Natural killer cell (primary cell): ENCODE measurements around the gene PARVG. TPM values are rescaled to one million over a fixed set of nuclear protein-coding genes. Genes with fewer than 3 reads are reported as not detected.
A peak's percentile ranks its signal among the peaks of the same experiment; 100 is the strongest.

ENCODE experiments used
- ATAC-seq, 3 donors: fragments of 150-1000 bp in 2 of 3; fragments of 200-7000 bp in 1 of 3; cut with Tn5 transposase; 1 replicate in 1 of 3; 2 replicates in 2 of 3; pipeline ENCODE4 v1.10.0; 2021; ENCODE audit warnings: mild to moderate bottlenecking in 2 of 3, moderate library complexity in 2 of 3
- DNase-seq, 2 donors: peaks; one replicate each; pipeline versions ENCODE4 v3.0.0 to v3.0.0-alpha.2; 2013 to 2021; ENCODE audit warnings: mixed read lengths in 1 of 2
- H3K27ac ChIP-seq: one replicate; pipeline ENCODE4 v1.5.1; 2013; ENCODE audit warnings: mild to moderate bottlenecking, low read length
- H3K27me3 ChIP-seq: one replicate; pipeline ENCODE4 v1.6.1; 2013; ENCODE audit warnings: low read length; ENCODE audit not compliant: control insufficient read depth, insufficient read depth
- H3K36me3 ChIP-seq: one replicate; pipeline ENCODE4 v1.6.1; 2013; ENCODE audit warnings: low read length; ENCODE audit not compliant: control insufficient read depth, insufficient read depth
- H3K4me1 ChIP-seq: one replicate; pipeline ENCODE4 v1.6.1; 2013; ENCODE audit warnings: low read length; ENCODE audit not compliant: control insufficient read depth, insufficient read depth
- H3K4me3 ChIP-seq: one replicate; pipeline ENCODE4 v1.5.1; 2013; ENCODE audit warnings: low read length
- H3K9me3 ChIP-seq: one replicate; pipeline ENCODE4 v1.6.1; 2013; ENCODE audit warnings: low read length; ENCODE audit not compliant: control insufficient read depth, insufficient read depth
- H3K27ac Mint-ChIP-seq, 2 donors: one replicate each; pipeline ENCODE4 v1.8.0; 2022; ENCODE audit warnings: mild to moderate bottlenecking in 2 of 2, mixed read lengths in 2 of 2, moderate library complexity in 1 of 2
- H3K27me3 Mint-ChIP-seq, 2 donors: one replicate each; pipeline ENCODE4 v1.8.0; 2022; ENCODE audit warnings: low read depth in 2 of 2, mixed read lengths in 2 of 2
- H3K36me3 Mint-ChIP-seq: one replicate; pipeline ENCODE4 v1.8.0; 2022; ENCODE audit warnings: mixed read lengths
- H3K4me1 Mint-ChIP-seq, 2 donors: one replicate each; pipeline ENCODE4 v1.8.0; 2022; ENCODE audit warnings: mixed read lengths in 2 of 2
- H3K4me3 Mint-ChIP-seq: one replicate; pipeline ENCODE4 v1.8.0; 2022; ENCODE audit warnings: mild to moderate bottlenecking, moderate library complexity, mixed read lengths
- H3K9me3 Mint-ChIP-seq, 2 donors: one replicate each; pipeline ENCODE4 v1.8.0; 2022; ENCODE audit warnings: mixed read lengths in 2 of 2
- CTCF ChIP-seq: fragments of 200-600 bp; IDR thresholded peaks from one replicate; pipeline ENCODE4 v1.8.0; 2022; ENCODE audit warnings: antibody characterized with exemption
- WGBS: methylation state at CpG from one replicate; pipeline ENCODE4 v1.1.7; 2013; ENCODE audit warnings: missing lambda C conversion rate; ENCODE audit not compliant: insufficient coverage; 5-methylcytosine and 5-hydroxymethylcytosine counted together
- intact Hi-C: fragments of 100-400 bp; cut with micrococcal nuclease; formaldehyde crosslinking; loops from one replicate; pipeline ENCODE4 v1.14.2; 2022
- total RNA-seq, 4 donors: library from RNA; stranded (reverse); fragments of 120-200 nt in 1 of 4; gene quantifications; one replicate each; pipeline versions ENCODE4 v1.2.3 to v1.2.4, GENCODE V29; 2013 to 2022

The PARVG gene
- total RNA-seq, 3 donors from 2014 or later (not counting 1 experiment from before 2014, with no cell fraction given), result 130 to 146 (median 131) TPM

GRCh38 chr22:44194569-44194968 lies 13.8 kb downstream of the PARVG start:
- Mint-ChIP-seq H3K4me3 (no peak overlapping the region), H3K4me1 (peaks cover 28 to 51% of the 10 kb centered on the region in 2 donors), H3K27ac (peak overlapping the region in 1 of 2 donors; percentile 23), H3K9me3 (no peaks in the 10 kb centered on the region), H3K36me3 (peaks cover 13% of the 10 kb centered on the region), H3K27me3 (no peaks in the 10 kb centered on the region)
- Histone ChIP-seq H3K9me3 (no peaks in the 10 kb centered on the region), H3K4me1 (peaks cover 35% of the 10 kb centered on the region), H3K27me3 (no peaks in the 10 kb centered on the region), H3K4me3 (no peak overlapping the region), H3K36me3 (peaks cover 27% of the 10 kb centered on the region), H3K27ac (no peak overlapping the region)
- DNase-seq (no peak), ATAC-seq (no peak)
- WGBS, result 94% methylated on average over 2 of the region's 2 CpGs
- no peak for TF ChIP-seq CTCF
- intact Hi-C loops, result no loop called here

GRCh38 chr22:44195189-44195871 lies 14.6 kb downstream of the PARVG start:
- Mint-ChIP-seq H3K9me3 (no peaks in the 10 kb centered on the region), H3K36me3 (peaks cover 14% of the 10 kb centered on the region), H3K27me3 (no peaks in the 10 kb centered on the region), H3K4me1 (peaks cover 29 to 53% of the 10 kb centered on the region in 2 donors), H3K4me3 (no peak overlapping the region), H3K27ac (peak overlapping the region in 1 of 2 donors; percentile 23)
- Histone ChIP-seq H3K36me3 (peaks cover 35% of the 10 kb centered on the region), H3K4me1 (peaks cover 41% of the 10 kb centered on the region), H3K9me3 (no peaks in the 10 kb centered on the region), H3K27ac (no peak overlapping the region), H3K27me3 (no peaks in the 10 kb centered on the region), H3K4me3 (no peak overlapping the region)
- 78% methylated on average over 5 of the region's 5 CpGs for WGBS
- intact Hi-C loops, result no loop called here
- TF ChIP-seq CTCF, result no peak
- DNase-seq (no peak), ATAC-seq (no peak)

- ATAC-seq (no peak), DNase-seq (no peak)
- Histone ChIP-seq H3K9me3 (no peaks in the 10 kb centered on the region), H3K4me1 (peaks cover 41% of the 10 kb centered on the region), H3K27ac (no peak overlapping the region), H3K36me3 (peaks cover 44% of the 10 kb centered on the region), H3K4me3 (no peak overlapping the region), H3K27me3 (no peaks in the 10 kb centered on the region)
- WGBS, result 97% methylated on average over 8 of the region's 9 CpGs
- intact Hi-C loops, result no loop called here
- Mint-ChIP-seq H3K27ac (no peak overlapping the region), H3K36me3 (peaks cover 14% of the 10 kb centered on the region), H3K27me3 (no peaks in the 10 kb centered on the region), H3K4me1 (peaks cover 29 to 60% of the 10 kb centered on the region in 2 donors), H3K9me3 (no peaks in the 10 kb centered on the region), H3K4me3 (no peak overlapping the region)
- TF ChIP-seq CTCF, result no peak
These were observed 15.5 kb downstream of the PARVG start for GRCh38 chr22:44196241-44196640.

GRCh38 chr22:44196731-44197131 lies 16.0 kb downstream of the PARVG start:
- intact Hi-C loops, result no loop called here
- no peaks in the 10 kb centered on the region for H3K27me3 Mint-ChIP-seq
- no peak overlapping the region for H3K27ac Mint-ChIP-seq
- H3K4me3 Mint-ChIP-seq, result no peak overlapping the region
- Histone ChIP-seq H3K4me1 (peaks cover 38% of the 10 kb centered on the region), H3K27me3 (no peaks in the 10 kb centered on the region), H3K36me3 (peaks cover 46% of the 10 kb centered on the region), H3K27ac (no peak overlapping the region), H3K4me3 (no peak overlapping the region), H3K9me3 (no peaks in the 10 kb centered on the region)
- no peaks in the 10 kb centered on the region for H3K9me3 Mint-ChIP-seq
- WGBS, result 95% methylated on average over 10 of the region's 10 CpGs
- ATAC-seq (no peak), DNase-seq (no peak)
- peaks cover 29 to 62% of the 10 kb centered on the region in 2 donors for H3K4me1 Mint-ChIP-seq
- no peak for TF ChIP-seq CTCF
- H3K36me3 Mint-ChIP-seq, result peaks cover 14% of the 10 kb centered on the region
